ENCODE data around the gene TBC1D1.

DNA sequence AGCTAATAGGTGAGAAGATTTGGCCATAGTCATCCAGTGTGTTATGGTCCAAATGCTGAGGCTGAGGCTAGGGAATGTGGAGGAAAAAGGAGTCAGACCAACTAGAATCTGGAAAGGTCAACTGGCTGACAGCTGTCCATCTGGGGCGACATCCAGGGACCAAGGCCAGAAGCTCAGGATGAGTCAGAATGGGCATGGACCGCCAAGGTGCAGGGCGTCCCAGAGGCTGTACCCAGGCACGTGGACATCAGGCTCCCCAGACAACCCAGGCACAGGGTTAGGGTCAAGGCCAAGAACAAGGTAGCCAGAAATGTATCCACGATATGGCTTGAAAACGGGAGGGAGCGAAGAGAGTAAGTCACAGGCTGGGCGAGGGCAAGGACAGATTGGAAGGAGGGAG lies 43.2 kb downstream of the TBC1D1 start:
- TF ChIP-seq POLR2AphosphoS5 (IDR thresholded peaks at IDR 0.05; ENCODE audit: low read depth, low read length) (no peak), CTCF (IDR thresholded peaks at IDR 0.05) (no peak), TCF7L2 (IDR thresholded peaks at IDR 0.05; ENCODE audit: low read depth, low read length) (no peak)
- TF ChIP-seq, protein P1, sequence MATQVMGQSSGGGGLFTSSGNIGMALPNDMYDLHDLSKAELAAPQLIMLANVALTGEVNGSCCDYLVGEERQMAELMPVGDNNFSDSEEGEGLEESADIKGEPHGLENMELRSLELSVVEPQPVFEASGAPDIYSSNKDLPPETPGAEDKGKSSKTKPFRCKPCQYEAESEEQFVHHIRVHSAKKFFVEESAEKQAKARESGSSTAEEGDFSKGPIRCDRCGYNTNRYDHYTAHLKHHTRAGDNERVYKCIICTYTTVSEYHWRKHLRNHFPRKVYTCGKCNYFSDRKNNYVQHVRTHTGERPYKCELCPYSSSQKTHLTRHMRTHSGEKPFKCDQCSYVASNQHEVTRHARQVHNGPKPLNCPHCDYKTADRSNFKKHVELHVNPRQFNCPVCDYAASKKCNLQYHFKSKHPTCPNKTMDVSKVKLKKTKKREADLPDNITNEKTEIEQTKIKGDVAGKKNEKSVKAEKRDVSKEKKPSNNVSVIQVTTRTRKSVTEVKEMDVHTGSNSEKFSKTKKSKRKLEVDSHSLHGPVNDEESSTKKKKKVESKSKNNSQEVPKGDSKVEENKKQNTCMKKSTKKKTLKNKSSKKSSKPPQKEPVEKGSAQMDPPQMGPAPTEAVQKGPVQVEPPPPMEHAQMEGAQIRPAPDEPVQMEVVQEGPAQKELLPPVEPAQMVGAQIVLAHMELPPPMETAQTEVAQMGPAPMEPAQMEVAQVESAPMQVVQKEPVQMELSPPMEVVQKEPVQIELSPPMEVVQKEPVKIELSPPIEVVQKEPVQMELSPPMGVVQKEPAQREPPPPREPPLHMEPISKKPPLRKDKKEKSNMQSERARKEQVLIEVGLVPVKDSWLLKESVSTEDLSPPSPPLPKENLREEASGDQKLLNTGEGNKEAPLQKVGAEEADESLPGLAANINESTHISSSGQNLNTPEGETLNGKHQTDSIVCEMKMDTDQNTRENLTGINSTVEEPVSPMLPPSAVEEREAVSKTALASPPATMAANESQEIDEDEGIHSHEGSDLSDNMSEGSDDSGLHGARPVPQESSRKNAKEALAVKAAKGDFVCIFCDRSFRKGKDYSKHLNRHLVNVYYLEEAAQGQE (IDR thresholded peaks at IDR 0.05; ENCODE audit: insufficient read depth in 1 of 2, low read depth in 2 of 2, low read length in 1 of 2) = no peak
